Measurements from ENCODE around the gene ACADSB.

GRCh38 chr10:123018531-123018930, 9.7 kb downstream of the ACADSB start:
- TF ChIP-seq TCF7 (CRISPR knock-in tag; IDR thresholded peaks at IDR 0.05; ENCODE audit: low read depth) (no peak), ZMAT4 (CRISPR knock-in tag; IDR thresholded peaks at IDR 0.05) (no peak), TEAD4 (CRISPR knock-in tag; IDR thresholded peaks at IDR 0.05) (no peak), CTCF (IDR thresholded peaks at IDR 0.05) (no peak), SMAD3 (CRISPR knock-in tag; IDR thresholded peaks at IDR 0.05; ENCODE audit: borderline replicate concordance) (no peak), ATF6 (CRISPR knock-in tag; IDR thresholded peaks at IDR 0.05) (no peak), SOX15 (CRISPR knock-in tag; IDR thresholded peaks at IDR 0.05) (no peak), NR2C2 (CRISPR knock-in tag; IDR thresholded peaks at IDR 0.05) (no peak), CREB1 (CRISPR knock-in tag; IDR thresholded peaks at IDR 0.05) (no peak)
- TF ChIP-seq, protein P1, sequence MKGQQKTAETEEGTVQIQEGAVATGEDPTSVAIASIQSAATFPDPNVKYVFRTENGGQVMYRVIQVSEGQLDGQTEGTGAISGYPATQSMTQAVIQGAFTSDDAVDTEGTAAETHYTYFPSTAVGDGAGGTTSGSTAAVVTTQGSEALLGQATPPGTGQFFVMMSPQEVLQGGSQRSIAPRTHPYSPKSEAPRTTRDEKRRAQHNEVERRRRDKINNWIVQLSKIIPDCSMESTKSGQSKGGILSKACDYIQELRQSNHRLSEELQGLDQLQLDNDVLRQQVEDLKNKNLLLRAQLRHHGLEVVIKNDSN (CRISPR knock-in tag; IDR thresholded peaks at IDR 0.05): no peak
